Transverse colon (tissue), 3 donors: ENCODE results near the gene CS.

Source experiments
- CTCF ChIP-seq, 5 experiments: fragments of 200-600 bp in 3 of 5; fragments of 450-650 bp in 2 of 5; sonication (generic) in 3 of 5; IDR thresholded peaks; 1 replicate in 2 of 5; 2 replicates in 3 of 5; pipeline ENCODE4 v1.5.1; 2016 to 2017; ENCODE audit warnings: antibody characterized with exemption in 5 of 5, inconsistent platforms in 3 of 5, mild to moderate bottlenecking in 2 of 5, moderate library complexity in 1 of 5
- POLR2A ChIP-seq: fragments of 450-650 bp; IDR thresholded peaks from one replicate; pipeline ENCODE4 v1.6.1; 2016; ENCODE audit warnings: antibody characterized with exemption, mild to moderate bottlenecking, moderate library complexity

- no peak for TF ChIP-seq CTCF (IDR thresholded peaks at IDR 0.05)
- no peak for TF ChIP-seq POLR2A
Measured at GRCh38 chr12:56300644-56301464, 724 bp upstream of the CS start.
